Gastroesophageal sphincter (tissue), 4 donors: ENCODE data around the gene PLEKHG4B. TPM values are rescaled to one million over a fixed set of nuclear protein-coding genes. Genes with fewer than 3 reads are reported as not detected.

Source experiments
- ATAC-seq: fragments of 150-250 bp; one replicate; pipeline ENCODE4 v1.9.1; 2016; ENCODE audit warnings: mild to moderate bottlenecking, moderate library complexity
- H3K27ac ChIP-seq, 4 donors: fragments of 200-600 bp; sonication (generic) in 3 of 4; 1 replicate in 3 of 4; 2 replicates in 1 of 4; pipeline ENCODE4 v1.5.1; 2016 to 2019
- H3K27me3 ChIP-seq: fragments of 200-600 bp; sonication (generic); one replicate; pipeline ENCODE4 v1.5.1; 2019
- H3K36me3 ChIP-seq, 2 donors: fragments of 200-600 bp; sonication (generic); one replicate each; pipeline ENCODE4 v1.5.1; 2019; ENCODE audit warnings: control low read depth in 1 of 2
- H3K4me1 ChIP-seq, 3 donors: fragments of 200-600 bp; sonication (generic); 1 replicate in 2 of 3; 2 replicates in 1 of 3; pipeline ENCODE4 v1.5.1; 2016 to 2019; ENCODE audit warnings: control low read depth in 2 of 3
- H3K4me3 ChIP-seq, 2 donors: fragments of 200-600 bp; sonication (generic); one replicate each; pipeline ENCODE4 v1.5.1; 2019; ENCODE audit warnings: mild to moderate bottlenecking in 1 of 2, moderate library complexity in 1 of 2
- H3K9me3 ChIP-seq, 3 donors: fragments of 200-600 bp; sonication (generic); one replicate each; pipeline ENCODE4 v1.5.1; 2017 to 2019; ENCODE audit warnings: control low read depth in 2 of 3
- CTCF ChIP-seq, 4 experiments: fragments of 200-600 bp in 2 of 4; fragments of 450-650 bp in 2 of 4; sonication (generic) in 1 of 4; IDR thresholded peaks; one replicate each; pipeline ENCODE4 v1.5.1; 2017 to 2019; ENCODE audit warnings: antibody characterized with exemption in 4 of 4, mild to moderate bottlenecking in 2 of 4, moderate library complexity in 2 of 4
- EP300 ChIP-seq: sonication (generic); formaldehyde crosslinking; IDR thresholded peaks from one replicate; pipeline ENCODE4 v1.6.1; 2017; ENCODE audit warnings: antibody characterized with exemption, mild to moderate bottlenecking
- POLR2A ChIP-seq, 2 donors: fragments of 450-650 bp; IDR thresholded peaks; one replicate each; pipeline ENCODE4 v1.6.1; 2017; ENCODE audit warnings: antibody characterized with exemption in 2 of 2, mild to moderate bottlenecking in 2 of 2, moderate library complexity in 1 of 2
- POLR2AphosphoS5 ChIP-seq: sonication (generic); formaldehyde crosslinking; IDR thresholded peaks from one replicate; pipeline ENCODE4 v1.6.1; 2017; ENCODE audit warnings: antibody characterized with exemption
- WGBS, 2 donors: methylation state at CpG; one replicate each; pipeline ENCODE4 v1.1.5; 2018; ENCODE audit warnings: low coverage in 1 of 2; 5-methylcytosine and 5-hydroxymethylcytosine counted together
- total RNA-seq, 4 donors: library from RNA; depleted of rRNA; stranded (reverse); fragments of >200 nt; gene quantifications; one replicate each; pipeline ENCODE4 v1.1.0, GENCODE V29; 2016

The PLEKHG4B gene
- total RNA-seq, 4 donors from 2014 or later = under 0.01 to 0.66 (median 0.15) TPM; not detected in 1

- no peak overlapping the region for H3K4me3 ChIP-seq
- H3K36me3 ChIP-seq = no peaks in the 10 kb centered on the region
- no peak overlapping the region for H3K27ac ChIP-seq
- H3K27me3 ChIP-seq = peaks cover 27% of the 10 kb centered on the region
- 61% methylated on average over 4 of the region's 19 CpGs; no CpG with 5 or more reads in 1 of the 2 donors for WGBS, 2 donors
- H3K9me3 ChIP-seq = no peaks in the 10 kb centered on the region
- no peaks in the 10 kb centered on the region for H3K4me1 ChIP-seq
- TF ChIP-seq CTCF (IDR thresholded peaks at IDR 0.05) (no peak), POLR2A (IDR thresholded peaks at IDR 0.05) (no peak), EP300 (no peak), POLR2AphosphoS5 (no peak)
- ATAC-seq = no peak
Observed at GRCh38 chr5:81391-82021, 10.5 kb upstream of the PLEKHG4B start.

- Histone ChIP-seq H3K27ac (no peak overlapping the region), H3K9me3 (no peaks in the 10 kb centered on the region), H3K27me3 (peaks cover 27% of the 10 kb centered on the region), H3K4me1 (no peaks in the 10 kb centered on the region), H3K4me3 (no peak overlapping the region), H3K36me3 (no peaks in the 10 kb centered on the region)
- WGBS, 2 donors = 20% methylated on average over 2 of the region's 9 CpGs; no CpG with 5 or more reads in 1 of the 2 donors
- TF ChIP-seq CTCF (IDR thresholded peaks at IDR 0.05) = no peak
- TF ChIP-seq POLR2AphosphoS5 = no peak
- TF ChIP-seq EP300 = no peak
- TF ChIP-seq POLR2A (IDR thresholded peaks at IDR 0.05) = no peak
- no peak for ATAC-seq
Observed at GRCh38 chr5:82097-82496, 9.9 kb upstream of the PLEKHG4B start.

- H3K4me1 ChIP-seq = no peaks in the 10 kb centered on the region
- H3K4me3 ChIP-seq = no peak overlapping the region
- no peak for ATAC-seq
- 36 to 50% methylated on average over 10 of the region's 10 CpGs for WGBS, 2 donors
- H3K9me3 ChIP-seq = no peaks in the 10 kb centered on the region
- TF ChIP-seq EP300 (no peak), POLR2AphosphoS5 (no peak), CTCF (IDR thresholded peaks at IDR 0.05) (no peak), POLR2A (IDR thresholded peaks at IDR 0.05) (no peak)
- peaks cover 30% of the 10 kb centered on the region for H3K27me3 ChIP-seq
- no peak overlapping the region for H3K27ac ChIP-seq
- H3K36me3 ChIP-seq = no peaks in the 10 kb centered on the region
Observed at GRCh38 chr5:82570-82969, 9.4 kb upstream of the PLEKHG4B start.

GRCh38 chr5:83029-83428 lies 8.9 kb upstream of the PLEKHG4B start:
- WGBS, 2 donors = 60 to 61% methylated on average over 1 to 3 of the region's 13 CpGs
- Histone ChIP-seq H3K4me3 (no peak overlapping the region), H3K36me3 (no peaks in the 10 kb centered on the region), H3K9me3 (no peaks in the 10 kb centered on the region), H3K27ac (no peak overlapping the region), H3K27me3 (peaks cover 35% of the 10 kb centered on the region), H3K4me1 (no peaks in the 10 kb centered on the region)
- TF ChIP-seq POLR2AphosphoS5 (no peak), EP300 (no peak), CTCF (IDR thresholded peaks at IDR 0.05) (no peak), POLR2A (IDR thresholded peaks at IDR 0.05) (no peak)
- no peak for ATAC-seq

- TF ChIP-seq POLR2AphosphoS5 (no peak), CTCF (IDR thresholded peaks at IDR 0.05) (no peak), EP300 (no peak), POLR2A (IDR thresholded peaks at IDR 0.05) (no peak)
- Histone ChIP-seq H3K9me3 (no peaks in the 10 kb centered on the region), H3K27ac (no peak overlapping the region), H3K36me3 (no peaks in the 10 kb centered on the region), H3K4me3 (no peak overlapping the region), H3K4me1 (no peaks in the 10 kb centered on the region), H3K27me3 (peaks cover 51% of the 10 kb centered on the region)
- 88 to 93% methylated on average over 3 to 9 of the region's 22 CpGs for WGBS, 2 donors
- no peak for ATAC-seq
Observed at GRCh38 chr5:85334-85995, 6.5 kb upstream of the PLEKHG4B start.
